GM12878 (cell line): ENCODE results near the gene FAM89A. TPM values are rescaled to one million over a fixed set of nuclear protein-coding genes. Genes with fewer than 3 reads are reported as not detected.

Source experiments
- ATAC-seq: fragments of 200-7000 bp; cut with Tn5 transposase; 3 replicates; pipeline ENCODE4 v1.9.1; 2020; ENCODE audit warnings: mild to moderate bottlenecking, moderate library complexity
- BruUV-seq: library from RNA; stranded (reverse); fragments of 400-500 nt; replicated peaks from 2 replicates; lab custom pipeline; 2021; lab: Mats Ljungman, UMichigan
- CTCF ChIA-PET: fragments of 300-600 bp; sonication (Branson Sonifier 250); formaldehyde crosslinking; extraction: SDS; loops from one replicate; lab custom pipeline; 2021; ENCODE audit warnings: inconsistent platforms; lab: Yijun Ruan, JAX
- POLR2A ChIA-PET: fragments of 350-600 bp; formaldehyde crosslinking; extraction: SDS; loops from one replicate; lab custom pipeline; 2021; ENCODE audit warnings: inconsistent platforms; lab: Charles Lee
- RAD21 ChIA-PET: fragments of 300-600 bp; sonication (Branson Sonifier 250); formaldehyde crosslinking; loops from one replicate; lab custom pipeline; 2023; ENCODE audit warnings: antibody characterized with exemption; ENCODE audit not compliant: unreplicated experiment; lab: Charles Lee
- SMC1A ChIA-PET: fragments of 300-600 bp; sonication (Branson Sonifier 250); formaldehyde crosslinking; loops from one replicate; lab custom pipeline; 2023; ENCODE audit not compliant: unreplicated experiment, uncharacterized antibody; lab: Charles Lee
- DNase-seq: peaks from one replicate; pipeline ENCODE4 v3.0.0-alpha.2; 2011; ENCODE audit warnings: low read depth, low spot score
- FAIRE-seq: peaks from 3 replicates; lab custom pipeline; 2011; peaks lifted over from hg19 to GRCh38; lab: Jason Lieb, UNC
- H2AFZ ChIP-seq: 2 replicates; pipeline ENCODE4 v1.6.0; 2011; ENCODE audit warnings: low read depth, low read length, control low read depth; ENCODE audit not compliant: control insufficient read depth
- H3K27ac ChIP-seq: 2 replicates; pipeline ENCODE4 v1.5.1; 2011; ENCODE audit warnings: control low read depth; ENCODE audit not compliant: control insufficient read depth, insufficient read depth
- H3K27me3 ChIP-seq, 2 experiments: replicated peaks in 1 of 2; 2 replicates each; pipeline versions ENCODE4 v1.6.0 to v1.6.1; 2011; ENCODE audit warnings: low read length in 1 of 2; ENCODE audit not compliant: control insufficient read depth in 2 of 2, insufficient read depth in 2 of 2
- H3K36me3 ChIP-seq, 2 experiments: 2 replicates each; pipeline ENCODE4 v1.5.1; 2011; ENCODE audit warnings: low read length in 1 of 2; ENCODE audit not compliant: control insufficient read depth in 2 of 2, insufficient read depth in 2 of 2
- H3K4me1 ChIP-seq: 2 replicates; pipeline ENCODE4 v1.6.1; 2011; ENCODE audit warnings: mild to moderate bottlenecking, low read length, moderate library complexity, mixed read lengths; ENCODE audit not compliant: control insufficient read depth, insufficient read depth
- H3K4me2 ChIP-seq: 2 replicates; pipeline ENCODE4 v1.6.0; 2011; ENCODE audit warnings: control low read depth; ENCODE audit not compliant: control insufficient read depth, insufficient read depth
- H3K4me3 ChIP-seq: fragments of 200-600 bp; sonication (generic); 2 replicates; pipeline ENCODE4 v1.5.1; 2016
- H3K79me2 ChIP-seq: 2 replicates; pipeline ENCODE4 v1.6.0; 2011; ENCODE audit warnings: low read length; ENCODE audit not compliant: control insufficient read depth, insufficient read depth
- H3K9ac ChIP-seq: 2 replicates; pipeline ENCODE4 v1.8.0; 2011; ENCODE audit warnings: low read length, control low read depth, mixed read lengths; ENCODE audit not compliant: control insufficient read depth, insufficient read depth
- H3K9me3 ChIP-seq: replicated peaks from 3 replicates; pipeline ENCODE4 v1.5.1; 2011; ENCODE audit warnings: mild to moderate bottlenecking, low read length; ENCODE audit not compliant: control insufficient read depth, insufficient read depth
- H4K20me1 ChIP-seq: 2 replicates; pipeline ENCODE4 v1.6.0; 2011; ENCODE audit not compliant: control insufficient read depth, insufficient read depth
- ATF7 ChIP-seq: fragments of 450-650 bp; IDR thresholded peaks from 2 replicates; pipeline ENCODE4 v1.6.1; 2016; ENCODE audit warnings: low read depth, mild to moderate bottlenecking
- CHD2 ChIP-seq: IDR thresholded peaks from 2 replicates; pipeline ENCODE4 v1.6.1; 2011; ENCODE audit warnings: low read depth, low read length, improper control_type of control experiment, borderline replicate concordance
- E2F8 ChIP-seq: fragments of 450-650 bp; IDR thresholded peaks from 2 replicates; pipeline ENCODE4 v1.6.1; 2018; ENCODE audit warnings: mild to moderate bottlenecking, low read depth, moderate library complexity; ENCODE audit not compliant: partially characterized antibody
- EED ChIP-seq: sonication (generic); IDR thresholded peaks from 2 replicates; pipeline ENCODE4 v1.6.1; 2016; ENCODE audit warnings: antibody characterized with exemption, low read depth
- ESRRA ChIP-seq: IDR thresholded peaks from 2 replicates; pipeline ENCODE4 v1.6.1; 2012; ENCODE audit warnings: mild to moderate bottlenecking, low read length, improper control_type of control experiment
- FOXK2 ChIP-seq: fragments of 450-650 bp; IDR thresholded peaks from 2 replicates; pipeline ENCODE4 v1.6.1; 2017; ENCODE audit warnings: mild to moderate bottlenecking, moderate library complexity
- MLLT1 ChIP-seq: fragments of 450-650 bp; IDR thresholded peaks from 2 replicates; pipeline ENCODE4 v1.6.1; 2016; ENCODE audit warnings: mild to moderate bottlenecking
- RAD51 ChIP-seq: fragments of 450-650 bp; IDR thresholded peaks from 2 replicates; pipeline ENCODE4 v1.6.1; 2016; ENCODE audit warnings: moderate library complexity, mild to moderate bottlenecking, inconsistent platforms
- RB1 ChIP-seq: fragments of 450-650 bp; formaldehyde crosslinking; IDR thresholded peaks from 2 replicates; pipeline ENCODE4 v1.6.1; 2017; ENCODE audit warnings: mild to moderate bottlenecking, borderline replicate concordance
- SP1 ChIP-seq: IDR thresholded peaks from one replicate; pipeline ENCODE4 v1.6.1; 2011; ENCODE audit warnings: low read depth, low read length
- SUZ12 ChIP-seq: fragments of 200-600 bp; sonication (generic); IDR thresholded peaks from one replicate; pipeline ENCODE4 v1.6.1; 2018; ENCODE audit warnings: antibody characterized with exemption, mild to moderate bottlenecking; ENCODE audit not compliant: unreplicated experiment
- ZBTB11 ChIP-seq: fragments of 450-650 bp; formaldehyde crosslinking; IDR thresholded peaks from 2 replicates; pipeline ENCODE4 v1.5.0; 2022; ENCODE audit warnings: mild to moderate bottlenecking, missing genetic modification characterization
- ZBTB4 ChIP-seq: fragments of 450-650 bp; formaldehyde crosslinking; IDR thresholded peaks from 2 replicates; pipeline ENCODE4 v1.4.0; 2022; ENCODE audit warnings: mild to moderate bottlenecking, moderate library complexity
- WGBS: methylation state at CpG from one replicate; pipeline ENCODE4 v1.1.6; 2016; ENCODE audit warnings: low lambda C conversion rate; ENCODE audit not compliant: insufficient replicate concordance, insufficient coverage; ENCODE audit errors: missing lambda C conversion rate; 5-methylcytosine and 5-hydroxymethylcytosine counted together
- in situ Hi-C: fragments of 300-500 bp; cut with MboI; formaldehyde crosslinking; loops from 9 replicates; pipeline ENCODE4 v1.14.3; 2018; ENCODE audit warnings: mixed read lengths
- intact Hi-C: fragments of 100-400 bp; cut with micrococcal nuclease; formaldehyde crosslinking; loops from one replicate; pipeline ENCODE4 v1.14.2; 2022; ENCODE audit not compliant: unreplicated experiment
- polyA plus RNA-seq, 11 experiments: library from polyadenylated mRNA; depleted of rRNA in 4 of 11; unstranded in 6 of 11; stranded (reverse) in 5 of 11; fragments of >200 nt; fragmentation: Nextera tagmentation in 4 of 11; fragmentation: Illumina TruSeq in 1 of 11; extraction: Ambion mirVana in 4 of 11; extraction: Trizol in 1 of 11; gene quantifications; 1 replicate in 1 of 11; 2 replicates in 10 of 11; pipeline versions ENCODE4 v1.2.1 to v1.2.3, GENCODE V29; 2011 to 2016; ENCODE audit warnings: inconsistent platforms in 2 of 11, missing spikeins in 2 of 11, low read depth in 1 of 11
- total RNA-seq, 4 experiments: library from RNA; depleted of rRNA in 3 of 4; stranded (reverse); fragments of >200 nt in 3 of 4; fragmentation: Illumina TruSeq in 1 of 4; extraction: Trizol in 1 of 4; gene quantifications; 2 replicates each; pipeline versions ENCODE4 v1.2.1 to v1.2.3, GENCODE V29; 2013 to 2021

The FAM89A gene
- total and polyA plus RNA-seq, 10 of the 15 experiments (the other 5 are each of a cell fraction or from before 2014, with no cell fraction given), result 0.06 to 0.72 (median 0.14) TPM; not detected in 4

GRCh38 chr1:231032963-231033362 lies 7.1 kb downstream of the FAM89A start (continued):
- TF ChIP-seq ZBTB11 (no peak), E2F8 (no peak), FOXK2 (no peak)
- TF ChIP-seq, all 136 proteins: peak for 0

GRCh38 chr1:231029841-231030240 lies 10.2 kb downstream of the FAM89A start:
- intact Hi-C loops, result no loop called here
- no peaks in the 10 kb centered on the region for H4K20me1 ChIP-seq
- ChIA-PET CTCF (no interaction called here), RAD21 (no interaction called here), POLR2A (no interaction called here), SMC1A (no interaction called here)
- H3K79me2 ChIP-seq, result no peaks in the 10 kb centered on the region
- no peak for ATAC-seq
- no peak overlapping the region for H3K9ac ChIP-seq
- no peak for DNase-seq
- no TSS peak for BruUV-seq
- no peaks in the 10 kb centered on the region for H3K9me3 ChIP-seq
- no peaks in the 10 kb centered on the region; a peak in 1 of 4 replicates for H3K27me3 ChIP-seq
- H3K4me2 ChIP-seq, result no peak overlapping the region
- no peak for FAIRE-seq
- in situ Hi-C loops, result no loop called here
- H2AFZ ChIP-seq, result no peak overlapping the region
- H3K4me1 ChIP-seq, result no peaks in the 10 kb centered on the region
- H3K36me3 ChIP-seq, result no peaks in the 10 kb centered on the region
- no peak overlapping the region for H3K4me3 ChIP-seq
- no peak overlapping the region for H3K27ac ChIP-seq
- 43% methylated on average over 6 of the region's 6 CpGs for WGBS
- TF ChIP-seq ESRRA (no peak), ZBTB4 (no peak), CHD2 (no peak), ATF7 (no peak), EED (no peak), MLLT1 (no peak), RAD51 (no peak), RB1 (no peak), SUZ12 (no peak), SP1 (no peak)
